GM19467 (cell line): ENCODE results near the gene CASKIN1.
"Not testable (repeated sequence)": the region's sequence is repeated elsewhere in the genome, so short reads cannot be mapped to it uniquely, and the experiment has no call there.

Source experiments
- ATAC-seq: cut with Tn5 transposase; IDR thresholded peaks from one replicate; pipeline ENCODE4 v1.9.1; 2021; ENCODE audit warnings: mild to moderate bottlenecking, moderate library complexity; ENCODE audit not compliant: unreplicated experiment

CASKIN1 gene

DNA sequence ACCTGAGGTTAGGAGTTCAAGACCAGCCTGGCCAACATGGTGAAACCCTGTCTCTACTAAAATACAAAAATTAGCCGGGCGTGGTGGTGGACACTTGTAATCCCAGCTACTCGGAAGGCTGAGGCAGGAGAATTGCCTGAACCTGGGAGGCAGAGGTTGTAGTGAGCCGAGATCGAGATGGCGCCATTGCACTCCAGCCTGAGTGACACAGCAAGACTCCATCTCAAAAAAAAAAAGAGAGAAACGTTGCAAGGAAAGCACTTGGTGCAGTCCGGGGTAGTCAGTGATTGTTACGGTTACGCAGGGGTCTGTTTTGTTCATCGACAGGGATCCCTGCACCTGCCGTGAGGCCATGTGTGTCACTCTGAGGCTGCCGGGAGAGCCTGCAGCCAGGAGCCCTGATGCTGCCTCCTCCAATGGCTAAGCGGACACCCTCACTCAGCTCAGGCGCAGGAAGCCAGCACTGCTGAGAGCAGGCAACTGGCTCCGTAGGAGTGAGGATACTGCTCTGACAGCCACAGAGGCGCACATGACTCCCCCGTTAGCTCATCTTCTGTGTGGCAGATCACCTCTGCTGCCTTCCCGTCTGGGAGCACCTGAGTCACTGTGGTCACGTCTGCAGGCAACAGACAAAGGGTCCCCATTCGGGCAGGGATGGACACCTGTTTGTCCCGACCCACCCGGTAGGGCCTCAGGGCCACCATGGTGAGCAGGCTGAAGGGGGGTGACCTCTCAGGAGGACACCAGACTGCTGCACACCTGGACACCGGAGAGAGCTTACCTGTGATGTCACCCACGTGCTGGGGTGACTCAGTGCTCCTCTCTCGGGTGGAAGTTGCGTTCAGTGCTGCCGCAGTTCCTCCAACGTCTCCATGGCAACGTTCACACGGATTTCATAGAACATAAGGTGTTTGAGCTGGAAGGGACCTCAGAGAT is 53.2 kb downstream of the CASKIN1 start:
- ATAC-seq, result no peak

DNA sequence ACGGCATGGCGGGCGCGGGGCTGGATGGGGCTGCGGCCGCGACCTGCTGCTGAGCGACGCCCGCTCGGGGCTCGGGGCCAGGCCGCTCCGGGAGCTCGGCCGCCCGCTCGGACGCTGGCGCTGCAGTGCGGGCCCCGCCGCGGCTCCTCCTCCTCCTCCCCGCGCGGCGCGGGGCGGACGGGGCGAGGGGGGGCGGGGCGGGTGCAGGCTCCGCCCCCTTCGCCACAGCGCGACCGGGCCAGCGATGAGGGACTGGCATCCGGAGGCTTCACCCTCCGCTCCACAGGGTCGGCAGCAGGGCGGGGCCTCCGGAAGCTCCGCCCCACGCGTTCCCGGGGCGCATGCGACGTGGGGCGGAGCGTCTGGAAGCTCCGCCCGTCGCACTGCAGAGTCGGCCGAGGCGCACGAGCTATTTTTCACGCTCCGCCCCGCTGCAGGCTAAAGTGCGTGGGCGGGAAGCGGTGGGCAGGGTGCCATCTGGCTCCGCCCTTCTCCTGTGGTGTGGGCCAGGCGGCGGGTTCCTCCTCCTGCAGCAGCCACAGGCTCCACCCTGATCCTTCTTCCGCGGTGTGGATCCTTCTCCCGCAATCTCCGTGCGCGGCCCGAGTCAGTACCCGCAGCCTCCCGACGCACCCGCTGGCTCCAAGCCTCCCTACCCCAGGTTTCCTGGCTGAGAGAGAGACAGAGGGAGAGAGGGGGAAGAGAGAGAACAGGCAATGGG is 60.5 kb downstream of the CASKIN1 start, which contains the start of gene PKD1:
Gene PKD1 (minus strand): TSS at position 129 of the 721 bp plus-strand sequence. CDS start 209 bp downstream, outside the sequence.
- not testable (repeated sequence) for ATAC-seq

DNA sequence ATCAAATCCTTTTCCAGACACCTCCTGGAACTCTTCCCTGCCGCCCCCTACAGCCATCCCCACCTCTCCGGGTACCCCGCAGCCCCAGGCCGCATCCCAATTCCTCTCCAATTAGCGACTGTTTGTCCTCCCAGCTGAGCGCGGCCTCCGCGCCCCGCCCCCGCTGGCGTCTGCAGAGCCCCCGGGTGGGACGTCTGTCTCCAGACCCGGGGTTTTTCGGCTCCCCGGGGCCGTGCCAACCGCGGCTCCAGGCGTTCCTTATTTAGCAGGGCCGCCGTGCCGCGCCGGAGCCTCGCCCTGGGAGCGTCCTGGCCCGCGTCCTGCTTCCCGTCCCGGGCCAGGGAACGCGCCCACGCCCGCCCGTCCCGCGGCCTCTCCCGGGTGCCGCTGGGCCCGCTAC is 61.3 kb downstream of the CASKIN1 start:
- not testable (repeated sequence) for ATAC-seq

DNA sequence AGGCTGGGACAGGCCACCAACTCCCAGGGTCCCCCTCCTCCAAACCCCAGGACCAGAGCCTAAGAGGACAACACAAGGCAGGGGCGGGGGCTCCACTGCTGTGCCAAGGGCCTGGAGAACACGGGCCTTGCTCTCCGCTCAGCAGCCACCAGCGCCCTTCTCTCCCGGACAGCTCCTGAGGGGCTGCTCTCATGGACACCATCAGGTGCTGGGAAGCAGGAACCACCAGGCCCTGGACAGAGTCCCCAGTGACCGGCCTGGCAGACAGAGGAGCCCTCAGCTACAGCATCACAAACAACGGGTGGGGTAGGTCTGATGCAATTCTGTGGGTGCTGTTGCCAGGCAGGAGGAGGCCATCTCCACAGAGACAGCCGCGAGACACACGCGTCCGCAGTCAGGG is 62.6 kb downstream of the CASKIN1 start:
- not testable (repeated sequence) for ATAC-seq

DNA sequence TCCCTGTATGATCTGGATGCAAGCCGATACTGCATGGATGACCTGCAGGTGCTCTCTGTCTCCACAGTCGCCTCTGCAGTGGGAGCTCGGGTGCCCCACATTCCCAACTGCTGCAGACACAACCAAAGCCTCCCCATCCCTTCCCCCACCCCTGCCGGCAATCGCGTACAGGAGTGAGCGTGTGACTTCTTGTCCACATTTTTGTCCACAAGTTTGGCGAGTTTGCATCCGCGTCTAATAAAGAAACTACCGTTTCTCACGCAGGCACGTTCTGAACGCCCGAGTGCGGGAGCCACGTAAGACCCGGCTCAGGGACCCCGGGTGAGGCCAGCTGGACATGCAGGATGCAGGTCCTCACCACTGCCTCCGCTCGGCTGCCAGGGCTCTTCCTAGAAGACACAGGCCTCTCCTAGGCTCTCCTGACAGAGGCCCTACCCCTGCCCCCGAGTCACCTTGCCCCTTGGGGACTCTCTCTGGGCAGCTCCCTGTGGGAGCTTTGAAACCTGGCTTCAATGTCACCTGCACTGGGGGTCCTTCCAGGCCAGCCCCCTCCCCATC is 66.4 kb downstream of the CASKIN1 start:
- not testable (repeated sequence) for ATAC-seq

DNA sequence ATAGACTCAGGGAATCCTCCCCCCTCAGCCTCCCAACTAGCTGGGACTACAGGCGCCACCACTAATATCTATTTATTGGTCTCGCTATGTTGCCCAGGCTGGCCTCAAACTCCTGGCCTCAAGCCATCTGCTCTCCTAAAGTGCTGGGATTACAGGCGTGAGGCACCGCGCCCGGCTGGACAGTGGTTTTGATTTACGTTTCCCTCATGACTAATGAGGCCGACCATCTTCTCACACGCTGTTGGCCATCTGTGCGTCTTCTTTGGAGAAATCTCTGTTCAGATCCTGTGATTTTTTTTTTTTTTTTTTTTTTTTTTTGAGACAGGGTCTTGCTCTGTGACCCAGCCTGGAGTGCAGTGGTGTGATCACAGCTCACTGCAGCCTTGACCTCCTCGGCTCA is 67.2 kb downstream of the CASKIN1 start:
- ATAC-seq, result not testable (repeated sequence)

DNA sequence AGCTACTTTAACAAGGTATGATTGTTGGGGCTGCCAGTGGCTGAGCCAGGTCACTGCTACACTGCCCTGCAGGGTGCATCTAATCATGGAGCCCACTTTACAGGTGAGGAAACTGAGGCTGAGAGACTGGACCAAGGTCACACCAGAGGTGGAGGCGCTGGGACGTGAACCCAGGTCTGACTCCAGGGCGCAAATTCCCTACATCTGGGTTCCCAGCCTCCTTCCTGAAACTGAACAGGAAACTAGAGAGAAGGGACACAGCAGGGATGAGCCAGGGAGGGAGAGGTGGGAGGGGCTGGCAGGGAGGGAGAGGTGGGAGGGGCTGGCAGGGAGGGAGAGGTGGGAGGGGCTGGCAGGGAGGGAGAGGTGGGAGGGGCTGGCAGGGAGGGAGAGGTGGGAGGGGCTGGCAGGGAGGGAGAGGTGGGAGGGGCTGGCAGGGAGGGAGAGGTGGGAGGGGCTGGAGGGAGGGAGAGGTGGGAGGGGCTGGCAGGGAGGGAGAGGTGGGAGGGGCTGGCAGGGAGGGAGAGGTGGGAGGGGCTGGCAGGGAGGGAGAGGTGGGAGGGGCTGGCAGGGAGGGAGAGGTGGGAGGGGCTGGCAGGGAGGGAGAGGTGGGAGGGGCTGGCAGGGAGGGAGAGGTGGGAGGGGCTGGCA is 68.7 kb downstream of the CASKIN1 start:
- ATAC-seq, result not testable (repeated sequence)
